PC-9 (cell line): ENCODE results near the gene E2F2. TPM values are rescaled to one million over a fixed set of nuclear protein-coding genes. Genes with fewer than 3 reads are reported as not detected.

Experiments used
- BruUV-seq: library from RNA; stranded (reverse); fragments of 400-500 nt; replicated peaks from 2 replicates; lab custom pipeline; 2021; lab: Mats Ljungman, UMichigan
- CTCF ChIA-PET: fragments of 300-600 bp; sonication (Branson Sonifier 250); formaldehyde crosslinking; loops from one replicate; lab custom pipeline; 2022; ENCODE audit warnings: antibody characterized with exemption; lab: Charles Lee
- POLR2A ChIA-PET: fragments of 300-600 bp; sonication (Branson Sonifier 250); formaldehyde crosslinking; loops from one replicate; lab custom pipeline; 2022; ENCODE audit warnings: antibody characterized with exemption; ENCODE audit not compliant: unreplicated experiment; lab: Charles Lee
- DNase-seq, 2 experiments: peaks; one replicate each; pipeline versions ENCODE4 v3.0.0 to v3.0.0-alpha.2; 2015 to 2022; ENCODE audit warnings: mixed read lengths in 1 of 2
- H2AFZ ChIP-seq: fragments of 200-600 bp; sonication (generic); 2 replicates; pipeline ENCODE4 v1.8.1; 2017; ENCODE audit warnings: antibody characterized with exemption
- H3F3A ChIP-seq: fragments of 200-600 bp; sonication (generic); 2 replicates; pipeline ENCODE4 v1.8.1; 2017; ENCODE audit warnings: antibody characterized with exemption, mild to moderate bottlenecking, low read depth; ENCODE audit not compliant: insufficient read depth
- H3K27ac ChIP-seq: fragments of 200-600 bp; sonication (generic); 2 replicates; pipeline ENCODE4 v1.6.1; 2016; ENCODE audit warnings: mixed run types
- H3K27me3 ChIP-seq: fragments of 200-600 bp; sonication (generic); 2 replicates; pipeline ENCODE4 v1.6.1; 2016; ENCODE audit warnings: low read depth, mixed run types; ENCODE audit not compliant: insufficient read depth
- H3K36me3 ChIP-seq: fragments of 200-600 bp; sonication (generic); 2 replicates; pipeline ENCODE4 v1.6.1; 2016; ENCODE audit warnings: low read depth, mixed run types
- H3K4me1 ChIP-seq: fragments of 200-600 bp; sonication (generic); replicated peaks from 2 replicates; pipeline ENCODE4 v1.6.1; 2016; ENCODE audit warnings: mixed run types; ENCODE audit not compliant: insufficient read depth
- H3K4me2 ChIP-seq: fragments of 200-600 bp; sonication (generic); 2 replicates; pipeline ENCODE4 v1.6.1; 2017; ENCODE audit warnings: mixed run types
- H3K4me3 ChIP-seq: fragments of 200-600 bp; sonication (generic); 2 replicates; pipeline ENCODE4 v1.6.1; 2016; ENCODE audit warnings: mixed run types
- H3K79me2 ChIP-seq: fragments of 200-600 bp; sonication (generic); 2 replicates; pipeline ENCODE4 v1.6.1; 2017; ENCODE audit warnings: low read depth, mixed run types
- H3K9me2 ChIP-seq: fragments of 200-600 bp; sonication (generic); 2 replicates; pipeline ENCODE4 v1.8.1; 2017; ENCODE audit warnings: mild to moderate bottlenecking; ENCODE audit not compliant: insufficient read depth
- H3K9me3 ChIP-seq: fragments of 200-600 bp; sonication (generic); 2 replicates; pipeline ENCODE4 v1.8.1; 2016; ENCODE audit warnings: low read depth; ENCODE audit not compliant: insufficient read depth
- H4K20me1 ChIP-seq: fragments of 200-600 bp; sonication (generic); 2 replicates; pipeline ENCODE4 v1.8.1; 2017; ENCODE audit not compliant: insufficient read depth
- EZH2 ChIP-seq: fragments of 200-600 bp; sonication (generic); IDR thresholded peaks from 2 replicates; pipeline ENCODE4 v1.8.0; 2017; ENCODE audit warnings: antibody characterized with exemption, low read depth
- intact Hi-C: fragments of 100-400 bp; cut with micrococcal nuclease; formaldehyde crosslinking; loops from one replicate; pipeline ENCODE4 v1.10.0; 2022; ENCODE audit not compliant: unreplicated experiment
- total RNA-seq: library from RNA; stranded (reverse); gene quantifications from 2 replicates; pipeline ENCODE4 v1.2.3, GENCODE V29; 2021
- TF ChIP-seq, protein P1 (sequence below): fragments of 200-600 bp; sonication (generic); conservative IDR thresholded peaks from 2 replicates; pipeline ENCODE4 v1.6.1; 2017; ENCODE audit warnings: mixed run types, antibody characterized with exemption, mild to moderate bottlenecking, moderate library complexity

E2F2 gene
- total RNA-seq, 1 experiment from 2014 or later, result 7.6 TPM

DNA sequence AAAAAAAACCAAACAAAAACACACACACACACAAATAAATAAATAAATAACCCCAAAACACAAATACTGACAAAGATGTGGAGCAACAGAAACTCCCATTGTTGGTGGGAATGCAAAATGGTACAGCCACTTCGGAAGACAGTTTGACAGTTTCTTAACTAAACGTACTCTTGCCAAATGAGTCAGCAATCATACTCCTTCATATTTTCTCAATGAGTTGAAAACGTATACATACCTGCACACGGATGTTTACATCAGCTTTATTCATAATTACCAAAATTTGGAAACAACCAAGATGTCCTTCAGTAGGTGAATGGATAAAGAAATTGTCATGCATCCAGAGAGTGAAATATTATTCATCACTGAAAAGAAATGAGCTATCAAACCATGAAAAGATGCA, 70.5 kb downstream of the E2F2 start:
- no TSS peak for BruUV-seq
- H3K27me3 ChIP-seq, result no peaks in the 10 kb centered on the region
- no peaks in the 10 kb centered on the region for H3K9me3 ChIP-seq
- no peak overlapping the region for H3K4me3 ChIP-seq
- H3K36me3 ChIP-seq, result no peaks in the 10 kb centered on the region
- ChIA-PET POLR2A (no interaction called here), CTCF (no interaction called here)
- H2AFZ ChIP-seq, result no peak overlapping the region
- intact Hi-C loops, result no loop called here
- no peaks in the 10 kb centered on the region for H3K9me2 ChIP-seq
- H4K20me1 ChIP-seq, result no peaks in the 10 kb centered on the region
- no peaks in the 10 kb centered on the region for H3F3A ChIP-seq
- no peaks in the 10 kb centered on the region for H3K79me2 ChIP-seq
- no peak for DNase-seq
- no peaks in the 10 kb centered on the region for H3K4me1 ChIP-seq
- TF ChIP-seq EZH2, result no peak
- TF ChIP-seq, protein P1, sequence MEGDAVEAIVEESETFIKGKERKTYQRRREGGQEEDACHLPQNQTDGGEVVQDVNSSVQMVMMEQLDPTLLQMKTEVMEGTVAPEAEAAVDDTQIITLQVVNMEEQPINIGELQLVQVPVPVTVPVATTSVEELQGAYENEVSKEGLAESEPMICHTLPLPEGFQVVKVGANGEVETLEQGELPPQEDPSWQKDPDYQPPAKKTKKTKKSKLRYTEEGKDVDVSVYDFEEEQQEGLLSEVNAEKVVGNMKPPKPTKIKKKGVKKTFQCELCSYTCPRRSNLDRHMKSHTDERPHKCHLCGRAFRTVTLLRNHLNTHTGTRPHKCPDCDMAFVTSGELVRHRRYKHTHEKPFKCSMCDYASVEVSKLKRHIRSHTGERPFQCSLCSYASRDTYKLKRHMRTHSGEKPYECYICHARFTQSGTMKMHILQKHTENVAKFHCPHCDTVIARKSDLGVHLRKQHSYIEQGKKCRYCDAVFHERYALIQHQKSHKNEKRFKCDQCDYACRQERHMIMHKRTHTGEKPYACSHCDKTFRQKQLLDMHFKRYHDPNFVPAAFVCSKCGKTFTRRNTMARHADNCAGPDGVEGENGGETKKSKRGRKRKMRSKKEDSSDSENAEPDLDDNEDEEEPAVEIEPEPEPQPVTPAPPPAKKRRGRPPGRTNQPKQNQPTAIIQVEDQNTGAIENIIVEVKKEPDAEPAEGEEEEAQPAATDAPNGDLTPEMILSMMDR, result no peak
- no peak overlapping the region for H3K27ac ChIP-seq
- no peak overlapping the region for H3K4me2 ChIP-seq

DNA sequence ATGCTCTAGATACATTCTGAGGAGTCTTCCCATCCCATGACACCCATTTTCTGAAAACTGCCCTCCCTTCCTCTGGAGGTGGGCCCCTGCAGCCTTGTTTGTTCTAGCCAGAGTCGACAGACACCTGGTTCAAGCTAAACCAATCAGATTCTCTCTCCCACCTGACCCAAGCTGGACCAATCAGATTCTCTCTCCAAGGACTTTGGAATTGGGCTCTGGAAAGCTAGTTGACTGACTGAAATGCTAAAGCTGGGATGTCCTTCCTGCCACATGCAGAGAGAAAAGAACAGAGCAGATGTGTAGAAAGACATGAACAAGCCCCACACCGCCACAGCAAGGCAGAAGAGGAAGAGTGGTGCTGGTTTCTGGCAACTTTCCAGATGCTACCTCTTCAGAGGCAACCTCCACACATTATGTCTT, 71.7 kb downstream of the E2F2 start:
- POLR2A ChIA-PET, result interaction anchor here (0.6 kb wide), 1 partner anchor 69 kb away, joined by 3 read pairs; no protein-coding TSS in a partner anchor
- H3F3A ChIP-seq, result no peaks in the 10 kb centered on the region

More for the DNA sequence above, 71.7 kb downstream of the E2F2 start:
- Histone ChIP-seq H3K9me3 (no peaks in the 10 kb centered on the region), H4K20me1 (no peaks in the 10 kb centered on the region), H3K4me2 (no peak overlapping the region), H3K36me3 (no peaks in the 10 kb centered on the region), H2AFZ (no peak overlapping the region), H3K79me2 (no peaks in the 10 kb centered on the region), H3K9me2 (no peaks in the 10 kb centered on the region), H3K4me3 (no peak overlapping the region), H3K4me1 (no peaks in the 10 kb centered on the region), H3K27ac (no peak overlapping the region), H3K27me3 (no peaks in the 10 kb centered on the region)
- CTCF ChIA-PET, result no interaction called here
- no peak for DNase-seq
- TF ChIP-seq, protein P1, result no peak
- no peak for TF ChIP-seq EZH2
- BruUV-seq, result no TSS peak
- intact Hi-C loops, result no loop called here

Other genes starting within 250 kb of the E2F2 start
- gene HNRNPR, start 186.9 kb downstream of the E2F2 start, total RNA-seq, result 149 and 198 TPM in 2 replicates
- gene ZNF436, start 161.4 kb downstream of the E2F2 start, total RNA-seq, result 12.2 and 14.0 TPM in 2 replicates
- 2.7 and 3.5 TPM in 2 replicates for gene TCEA3, start 106.5 kb downstream of the E2F2 start, total RNA-seq
- 17.6 and 24.1 TPM in 2 replicates for gene ASAP3, start 47.1 kb downstream of the E2F2 start, total RNA-seq
- 10.4 and 24.7 TPM in 2 replicates for gene ID3, start 28.3 kb upstream of the E2F2 start, total RNA-seq
- 1,015 and 1,205 TPM in 2 replicates for gene RPL11, start 160.6 kb upstream of the E2F2 start, total RNA-seq
- 26.2 and 26.4 TPM in 2 replicates for gene ELOA, start 212.2 kb upstream of the E2F2 start, total RNA-seq
- 38.5 and 39.7 TPM in 2 replicates for gene PITHD1, start 247.2 kb upstream of the E2F2 start, total RNA-seq